ES-I3 (cell line): Measurements from ENCODE around the gene LY86.
"Not testable (repeated sequence)": the region's sequence is repeated elsewhere in the genome, so short reads cannot be mapped to it uniquely, and the experiment has no call there.

Experiments
- H3K36me3 ChIP-seq: 2 replicates; pipeline ENCODE4 v1.6.1; 2013; ENCODE audit warnings: mild to moderate bottlenecking, low read length, control low read depth, moderate library complexity; ENCODE audit not compliant: insufficient read depth
- H3K4me1 ChIP-seq: 2 replicates; pipeline ENCODE4 v1.6.1; 2013; ENCODE audit warnings: mild to moderate bottlenecking, control low read depth, low read length; ENCODE audit not compliant: insufficient read depth
- H3K9ac ChIP-seq: 2 replicates; pipeline ENCODE4 v1.6.1; 2013; ENCODE audit warnings: low read depth, mild to moderate bottlenecking, low read length, moderate library complexity
- H3K9me3 ChIP-seq: 2 replicates; pipeline ENCODE4 v1.6.1; 2013; ENCODE audit warnings: mild to moderate bottlenecking, low read length, moderate library complexity; ENCODE audit not compliant: control insufficient read depth, insufficient read depth

The LY86 gene

DNA sequence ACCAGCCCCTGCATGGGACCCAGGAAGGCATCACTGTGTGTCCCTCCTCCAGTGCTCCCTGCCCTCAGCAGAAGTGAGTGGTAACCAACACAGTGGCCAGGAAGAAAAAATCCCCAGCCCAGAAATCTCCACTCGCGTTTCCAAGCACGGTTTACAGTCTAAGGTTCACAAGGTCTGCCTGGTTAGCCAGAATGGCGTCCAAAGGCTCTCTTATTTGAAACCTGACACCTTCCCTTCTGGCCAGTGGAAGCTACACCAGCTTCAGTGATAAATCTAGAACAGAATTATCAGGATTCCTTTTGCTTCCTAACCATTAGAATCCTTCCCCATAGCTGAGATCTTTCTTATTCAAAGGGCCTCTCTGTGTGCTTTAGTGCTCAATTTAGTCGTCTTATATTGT lies 9.2 kb downstream of the LY86 start:
- H3K4me1 ChIP-seq, result peaks cover 7% of the 10 kb centered on the region
- no peak overlapping the region for H3K9ac ChIP-seq
- H3K36me3 ChIP-seq, result no peaks in the 10 kb centered on the region
- no peaks in the 10 kb centered on the region; the same call in 1 of the 2 replicates for H3K9me3 ChIP-seq

DNA sequence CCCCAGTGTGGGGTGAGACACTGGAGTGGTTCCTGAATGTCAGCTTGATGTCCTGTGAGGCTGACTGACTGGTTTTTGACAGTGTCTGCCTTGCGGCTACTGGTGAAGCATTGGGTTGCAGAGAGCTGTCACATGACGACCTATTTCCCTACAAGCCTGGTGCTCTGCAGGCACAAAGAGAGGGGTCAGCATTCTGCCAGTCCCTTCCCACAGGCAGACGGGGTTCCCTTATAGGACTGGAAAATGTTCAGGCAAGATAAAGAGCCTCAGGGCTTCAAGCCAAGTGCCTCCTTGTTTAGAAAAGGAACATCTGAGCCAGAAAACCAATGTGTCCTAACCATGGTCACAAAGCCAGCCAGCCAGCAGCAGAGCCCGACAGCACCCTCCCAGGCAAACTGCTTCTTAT lies 11.0 kb downstream of the LY86 start:
- Histone ChIP-seq H3K9me3 (no peaks in the 10 kb centered on the region; the same call in 1 of the 2 replicates), H3K9ac (no peak overlapping the region), H3K4me1 (peaks cover 7% of the 10 kb centered on the region), H3K36me3 (no peaks in the 10 kb centered on the region)

DNA sequence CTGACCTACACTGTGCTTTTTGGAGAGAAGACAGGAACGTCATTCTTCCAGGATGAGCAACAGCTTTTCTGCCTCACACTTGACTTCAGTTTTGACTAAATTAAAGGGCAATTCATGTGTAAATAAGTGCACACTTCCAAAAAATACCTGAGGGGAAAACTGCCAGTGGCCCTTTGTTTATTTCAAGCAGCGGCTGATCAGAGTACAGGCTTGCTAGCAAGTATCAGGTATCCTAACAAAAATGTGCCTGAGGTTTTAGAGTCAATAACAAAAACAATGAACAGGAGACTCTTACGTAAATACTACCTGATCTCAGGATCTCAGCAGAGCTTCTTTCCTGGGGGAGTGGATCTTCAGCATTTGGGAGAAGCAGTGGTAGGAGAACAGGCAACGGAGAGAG lies 12.4 kb downstream of the LY86 start:
- H3K9ac ChIP-seq, result no peak overlapping the region
- H3K4me1 ChIP-seq, result peaks cover 7% of the 10 kb centered on the region
- no peaks in the 10 kb centered on the region for H3K9me3 ChIP-seq
- H3K36me3 ChIP-seq, result no peaks in the 10 kb centered on the region

DNA sequence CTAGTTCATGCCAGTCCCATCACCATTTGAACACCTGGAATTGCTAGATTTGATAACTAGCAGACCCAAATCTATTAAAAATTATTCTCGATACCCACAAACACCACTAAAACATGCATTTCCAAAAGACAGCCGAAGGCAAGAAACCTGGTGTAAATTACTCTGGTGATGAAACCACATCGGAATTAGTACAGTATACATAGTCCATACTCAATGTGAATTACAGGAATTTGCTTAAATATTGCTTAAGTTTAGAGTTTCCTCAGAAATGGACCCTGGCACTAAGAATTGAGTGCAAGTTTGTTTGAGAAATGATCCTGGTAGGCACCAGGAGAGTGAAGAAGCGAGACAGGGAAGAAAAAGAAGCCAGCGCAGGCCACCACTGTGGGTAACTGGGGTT lies 13.7 kb downstream of the LY86 start:
- no peak overlapping the region for H3K9ac ChIP-seq
- no peaks in the 10 kb centered on the region for H3K9me3 ChIP-seq
- H3K4me1 ChIP-seq, result peaks cover 7% of the 10 kb centered on the region
- H3K36me3 ChIP-seq, result no peaks in the 10 kb centered on the region

DNA sequence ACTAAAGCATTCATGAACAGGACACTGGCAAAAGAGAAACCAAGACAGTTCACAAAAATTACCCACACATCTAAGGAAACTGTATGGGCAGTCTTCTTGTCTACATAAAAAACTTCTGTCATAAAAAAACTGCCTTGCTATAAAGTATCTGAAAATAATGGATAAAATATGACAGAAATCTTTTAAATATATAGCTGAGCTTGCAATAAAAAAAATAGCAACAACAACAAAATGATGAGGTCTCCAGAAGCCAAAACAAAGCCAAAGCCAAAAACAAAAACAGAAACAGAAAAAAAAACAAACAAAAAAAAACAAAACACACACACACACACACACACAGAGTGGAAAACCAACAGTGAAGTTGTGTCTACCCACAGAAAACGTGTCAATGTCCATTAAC lies 14.8 kb downstream of the LY86 start:
- Histone ChIP-seq H3K9me3 (no peaks in the 10 kb centered on the region), H3K9ac (no peak overlapping the region), H3K36me3 (no peaks in the 10 kb centered on the region), H3K4me1 (peaks cover 7% of the 10 kb centered on the region)

DNA sequence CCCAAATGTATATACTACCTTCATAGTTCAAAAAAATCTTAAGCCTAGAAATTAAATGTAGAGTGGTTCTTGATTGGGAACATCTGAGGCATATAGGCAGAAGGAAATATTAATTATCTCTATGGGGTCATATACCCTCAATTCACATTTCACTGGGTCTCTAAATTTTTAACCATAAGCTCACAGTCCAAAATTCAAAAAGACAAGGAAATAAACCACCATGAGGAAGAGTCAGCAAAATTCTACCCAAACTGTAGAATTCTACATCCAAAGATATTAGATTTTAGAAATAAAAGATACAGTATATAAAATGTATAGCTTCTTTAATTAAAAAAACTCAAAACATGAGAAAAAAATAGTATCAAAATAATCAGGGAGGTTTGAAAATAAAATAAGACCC lies 15.5 kb downstream of the LY86 start:
- Histone ChIP-seq H3K4me1 (peaks cover 7% of the 10 kb centered on the region), H3K36me3 (no peaks in the 10 kb centered on the region), H3K9ac (no peak overlapping the region), H3K9me3 (no peaks in the 10 kb centered on the region)

DNA sequence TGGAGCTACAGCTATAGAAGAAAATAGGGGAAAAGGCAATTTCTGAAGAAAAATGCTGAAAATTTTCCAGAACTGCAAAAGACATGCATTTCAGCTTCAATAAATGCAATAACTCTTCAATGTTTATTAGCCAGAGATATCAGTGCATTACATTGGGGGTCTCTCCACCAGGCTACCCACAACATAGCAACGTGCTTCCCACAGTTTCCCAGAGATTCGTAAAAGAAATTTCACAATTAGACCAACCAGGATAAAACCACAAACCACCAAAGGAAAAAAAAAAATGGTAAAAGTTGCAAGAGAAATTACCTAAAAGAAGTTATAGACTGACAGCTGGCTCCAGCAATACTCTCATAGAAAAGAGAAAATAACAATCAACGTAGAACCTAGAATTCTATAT lies 16.0 kb downstream of the LY86 start:
- no peaks in the 10 kb centered on the region for H3K9me3 ChIP-seq
- H3K4me1 ChIP-seq, result peaks cover 7% of the 10 kb centered on the region
- H3K9ac ChIP-seq, result no peak overlapping the region
- no peaks in the 10 kb centered on the region for H3K36me3 ChIP-seq

DNA sequence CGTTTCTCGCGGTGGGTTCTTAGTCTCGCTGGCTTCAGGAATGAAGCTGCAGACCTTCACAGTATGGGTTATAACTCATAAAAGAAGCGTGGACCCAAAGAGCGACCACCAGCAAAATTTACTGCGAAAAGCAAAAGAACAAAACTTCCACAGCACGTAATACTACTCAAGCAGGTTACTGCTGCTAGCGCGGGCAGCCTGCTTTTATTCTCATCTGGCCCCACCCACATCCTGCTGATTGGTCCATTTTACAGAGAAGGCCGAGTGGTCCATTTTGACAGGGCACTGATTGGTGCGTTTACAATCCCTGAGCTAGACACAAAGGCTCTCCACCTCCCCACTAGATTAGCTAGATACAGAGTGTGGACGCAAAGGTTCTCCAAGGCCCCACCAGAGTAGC lies 17.4 kb downstream of the LY86 start:
- H3K36me3 ChIP-seq, result no peaks in the 10 kb centered on the region

DNA sequence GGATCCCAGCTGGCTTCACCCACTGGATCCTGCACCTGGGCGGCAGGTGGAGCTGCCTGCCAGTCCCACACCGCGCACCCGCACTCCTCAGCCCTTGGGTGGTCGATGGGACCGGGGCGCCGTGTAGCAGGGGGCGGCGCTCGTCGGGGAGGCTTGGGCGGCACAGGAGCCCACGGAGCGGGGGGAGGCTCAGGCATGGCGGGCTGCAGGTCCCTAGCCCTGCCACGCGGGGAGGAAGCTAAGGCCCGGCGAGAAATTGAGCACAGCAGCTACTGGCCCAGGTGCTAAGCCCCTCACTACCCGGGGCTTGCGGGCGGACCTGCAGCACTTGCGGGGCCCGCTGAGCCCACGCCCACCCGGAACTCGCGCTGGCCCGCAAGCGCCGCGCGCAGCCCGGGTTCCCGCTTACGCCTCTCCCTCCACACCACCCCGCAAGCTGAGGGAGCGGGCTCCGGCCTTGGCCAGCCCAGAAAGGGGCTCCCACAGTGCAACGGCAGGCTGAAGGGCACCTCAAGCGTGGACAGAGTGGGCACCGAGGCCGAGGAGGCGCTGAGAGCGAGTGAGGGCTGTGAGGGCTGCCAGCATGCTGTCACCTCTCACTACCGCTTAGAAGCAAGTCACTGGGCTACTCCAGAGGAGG lies 18.0 kb downstream of the LY86 start:
- not testable (repeated sequence) for H3K4me1 ChIP-seq, H3K36me3 ChIP-seq, H3K9ac ChIP-seq, H3K9me3 ChIP-seq

More for the DNA sequence above, 17.4 kb downstream of the LY86 start:
- H3K9me3 ChIP-seq, result no peaks in the 10 kb centered on the region
- no peak overlapping the region for H3K9ac ChIP-seq
- H3K4me1 ChIP-seq, result peaks cover 4% of the 10 kb centered on the region

DNA sequence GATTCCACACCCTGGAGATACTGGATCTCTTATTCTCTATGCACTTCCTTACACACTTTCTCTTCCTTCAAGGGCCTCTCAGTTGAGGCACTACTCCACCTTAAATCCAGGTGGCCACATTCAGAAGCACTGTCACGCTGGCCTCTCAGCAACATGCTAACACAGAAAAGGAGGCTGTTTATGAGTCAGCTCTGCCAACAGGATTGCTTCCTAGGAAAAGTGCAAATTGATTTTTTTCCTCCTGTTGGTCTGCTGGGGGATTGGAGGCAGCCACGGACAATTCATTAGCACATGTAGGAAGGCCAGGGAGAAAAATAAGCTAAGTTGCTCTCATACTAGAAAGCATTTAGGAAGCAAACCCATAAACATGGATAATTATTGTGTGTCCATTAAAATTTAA lies 20.9 kb downstream of the LY86 start:
- Histone ChIP-seq H3K4me1 (no peaks in the 10 kb centered on the region), H3K9me3 (no peaks in the 10 kb centered on the region), H3K9ac (no peak overlapping the region), H3K36me3 (no peaks in the 10 kb centered on the region)

DNA sequence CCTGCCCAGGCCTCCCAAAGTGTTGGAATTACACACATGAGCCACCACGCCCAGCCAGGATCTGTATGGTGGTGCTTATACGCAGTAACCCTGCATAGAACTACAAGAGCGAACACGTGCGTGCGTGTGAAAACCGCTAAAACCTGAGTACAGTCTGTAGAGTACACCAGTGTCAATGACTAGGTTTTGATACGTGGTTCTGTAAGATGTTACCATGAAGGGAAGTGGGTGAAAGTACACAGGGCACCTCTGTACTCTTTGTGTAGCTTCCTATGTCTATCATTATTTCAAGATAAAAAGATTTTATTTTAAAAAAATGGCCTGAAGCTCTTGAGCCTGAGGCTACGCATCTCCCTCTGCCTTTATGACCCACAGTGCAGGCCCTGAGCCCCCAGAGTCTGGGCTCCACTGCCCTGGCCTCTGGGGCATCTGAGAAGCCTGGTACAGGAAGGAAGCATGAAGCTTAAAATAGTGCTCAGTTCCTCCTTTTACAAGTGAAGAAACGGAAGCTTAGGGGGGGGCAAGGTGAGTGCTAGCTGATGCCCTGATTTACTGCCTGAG lies 21.6 kb downstream of the LY86 start:
- H3K9ac ChIP-seq, result no peak overlapping the region
- no peaks in the 10 kb centered on the region for H3K9me3 ChIP-seq
- H3K36me3 ChIP-seq, result no peaks in the 10 kb centered on the region
- H3K4me1 ChIP-seq, result no peaks in the 10 kb centered on the region

DNA sequence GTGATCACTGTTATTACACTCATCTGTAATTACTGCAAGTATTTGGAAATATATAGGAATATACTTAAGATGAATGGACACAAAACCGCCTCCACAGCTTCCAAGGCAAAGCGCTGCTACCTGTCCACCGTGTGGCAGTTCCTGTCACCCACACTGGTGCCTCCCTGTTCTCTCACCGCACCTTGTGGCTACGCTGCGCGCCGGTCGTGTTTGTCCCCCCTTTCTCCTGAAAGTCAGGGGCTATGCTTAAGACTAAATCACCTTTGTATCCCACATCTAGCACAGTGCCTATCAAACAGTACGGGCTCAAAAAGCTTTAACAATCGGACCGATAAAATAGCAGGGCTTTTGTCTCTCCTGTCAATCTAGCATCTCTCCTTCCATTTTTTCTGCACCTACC lies 23.0 kb downstream of the LY86 start:
- no peaks in the 10 kb centered on the region for H3K9me3 ChIP-seq
- no peaks in the 10 kb centered on the region for H3K4me1 ChIP-seq
- H3K36me3 ChIP-seq, result no peaks in the 10 kb centered on the region
- no peak overlapping the region for H3K9ac ChIP-seq

DNA sequence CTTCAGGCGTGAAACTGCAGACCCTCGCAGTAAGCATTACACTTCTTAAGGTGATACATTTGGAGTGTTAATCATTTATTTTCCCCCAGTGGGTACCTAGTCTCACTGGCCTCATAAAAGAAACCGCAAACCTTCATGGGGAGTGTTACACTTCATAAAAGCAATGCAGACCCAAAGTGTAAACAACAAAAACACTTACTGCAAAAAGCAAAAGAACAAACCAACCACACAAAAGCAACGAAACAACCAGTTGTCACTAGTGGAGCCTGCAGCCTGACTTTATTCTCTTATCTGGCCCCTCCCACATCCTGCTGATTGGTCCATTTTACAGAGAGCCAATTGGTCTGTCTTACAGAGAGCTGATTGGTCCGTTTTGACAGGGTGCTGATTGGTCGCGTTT lies 23.8 kb downstream of the LY86 start:
- H3K9ac ChIP-seq, result no peak overlapping the region
- H3K36me3 ChIP-seq, result no peaks in the 10 kb centered on the region
- H3K4me1 ChIP-seq, result no peaks in the 10 kb centered on the region
- no peaks in the 10 kb centered on the region for H3K9me3 ChIP-seq

DNA sequence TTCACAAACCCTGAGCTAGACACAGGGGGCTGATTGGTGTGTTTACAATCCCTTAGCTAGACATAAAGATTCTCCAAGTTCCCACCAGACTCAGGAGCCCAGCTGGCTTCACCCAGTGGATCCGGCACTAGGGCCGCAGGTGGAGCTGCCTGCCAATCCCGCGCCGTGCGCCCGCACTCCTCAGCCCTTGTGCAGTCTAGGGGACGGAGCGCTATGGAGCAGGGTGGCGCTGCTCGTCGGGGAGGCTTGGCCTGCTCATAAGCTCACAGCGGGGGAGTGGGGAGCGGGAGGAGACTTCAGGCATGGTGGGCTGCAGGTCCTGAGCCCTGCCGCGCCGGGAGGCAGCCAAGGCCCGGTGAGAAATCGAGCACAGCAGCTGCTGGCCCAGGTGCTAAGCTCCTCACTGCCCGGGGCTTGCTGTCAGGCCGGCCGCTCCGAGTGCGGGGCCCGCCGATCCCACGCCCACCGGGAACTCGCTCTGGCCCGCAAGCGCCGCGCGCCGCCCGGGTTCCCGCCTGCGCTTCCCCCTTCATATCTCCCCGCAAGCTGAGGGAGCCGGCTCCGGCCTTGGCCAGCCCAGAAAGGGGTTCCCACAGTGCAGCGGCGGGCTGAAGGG lies 24.7 kb downstream of the LY86 start:
- not testable (repeated sequence) for H3K9ac ChIP-seq, H3K4me1 ChIP-seq, H3K9me3 ChIP-seq, H3K36me3 ChIP-seq
